H9 (cell line): ENCODE results near the gene LINC01488. TPM values are rescaled to one million over a fixed set of nuclear protein-coding genes. Genes with fewer than 3 reads are reported as not detected.
A peak's percentile ranks its signal among the peaks of the same experiment; 100 is the strongest.

ENCODE experiments used
- DNase-seq: peaks from one replicate; pipeline ENCODE4 v3.0.0-alpha.2; 2017
- H2AFZ ChIP-seq: one replicate; pipeline ENCODE4 v1.6.1; 2013; ENCODE audit warnings: mild to moderate bottlenecking, low read length, control low read depth, moderate library complexity
- H2AK5ac ChIP-seq: 2 replicates; pipeline ENCODE4 v1.6.1; 2013; ENCODE audit warnings: low read length, control low read depth, mixed read lengths; ENCODE audit not compliant: insufficient read length
- H2BK120ac ChIP-seq: one replicate; pipeline ENCODE4 v1.6.1; 2013; ENCODE audit warnings: low read depth, mild to moderate bottlenecking, low read length, control low read depth, inconsistent platforms; ENCODE audit not compliant: poor library complexity, severe bottlenecking
- H2BK12ac ChIP-seq: 2 replicates; pipeline ENCODE4 v1.6.1; 2013; ENCODE audit warnings: low read length, control low read depth, mixed read lengths, low read depth; ENCODE audit not compliant: insufficient read length
- H2BK15ac ChIP-seq: 2 replicates; pipeline ENCODE4 v1.6.1; 2013; ENCODE audit warnings: low read depth, low read length, control low read depth
- H2BK20ac ChIP-seq: one replicate; pipeline ENCODE4 v1.6.1; 2013; ENCODE audit warnings: low read depth, mild to moderate bottlenecking, low read length, control low read depth, inconsistent platforms; ENCODE audit not compliant: poor library complexity, severe bottlenecking
- H2BK5ac ChIP-seq: 2 replicates; pipeline ENCODE4 v1.6.1; 2013; ENCODE audit warnings: low read length, control low read depth, mixed read lengths; ENCODE audit not compliant: insufficient read length
- H3K14ac ChIP-seq: 2 replicates; pipeline ENCODE4 v1.6.1; 2013; ENCODE audit warnings: low read length, control low read depth; ENCODE audit not compliant: insufficient read depth
- H3K18ac ChIP-seq: 2 replicates; pipeline ENCODE4 v1.6.1; 2013; ENCODE audit warnings: low read depth, mild to moderate bottlenecking, mixed read lengths, low read length, control low read depth; ENCODE audit not compliant: insufficient read length
- H3K23ac ChIP-seq: 2 replicates; pipeline ENCODE4 v1.6.1; 2013; ENCODE audit warnings: low read length, control low read depth, mixed read lengths, low read depth; ENCODE audit not compliant: insufficient read length
- H3K23me2 ChIP-seq: 2 replicates; pipeline ENCODE4 v1.6.1; 2013; ENCODE audit warnings: low read depth, mild to moderate bottlenecking, mixed read lengths, low read length, control low read depth; ENCODE audit not compliant: insufficient read length, poor library complexity, severe bottlenecking
- H3K27ac ChIP-seq: 2 replicates; pipeline ENCODE4 v1.5.1; 2013; ENCODE audit warnings: low read length, control low read depth, mixed read lengths, low read depth; ENCODE audit not compliant: insufficient read length
- H3K27me3 ChIP-seq: 2 replicates; pipeline ENCODE4 v1.6.1; 2013; ENCODE audit warnings: low read length, control low read depth, inconsistent platforms; ENCODE audit not compliant: insufficient read depth
- H3K4ac ChIP-seq: 2 replicates; pipeline ENCODE4 v1.6.1; 2013; ENCODE audit warnings: low read depth, mild to moderate bottlenecking, control low read depth, inconsistent platforms, low read length, moderate library complexity
- H3K4me1 ChIP-seq: 2 replicates; pipeline ENCODE4 v1.6.1; 2013; ENCODE audit warnings: low read length, control low read depth, inconsistent platforms; ENCODE audit not compliant: insufficient read depth
- H3K4me2 ChIP-seq: 2 replicates; pipeline ENCODE4 v1.6.1; 2013; ENCODE audit warnings: low read length, control low read depth, mixed read lengths; ENCODE audit not compliant: insufficient read length, insufficient read depth
- H3K56ac ChIP-seq: 2 replicates; pipeline ENCODE4 v1.6.1; 2013; ENCODE audit warnings: low read depth, mild to moderate bottlenecking, mixed read lengths, low read length, control low read depth; ENCODE audit not compliant: insufficient read length
- H3K79me1 ChIP-seq: 2 replicates; pipeline ENCODE4 v1.6.1; 2013; ENCODE audit warnings: low read depth, mild to moderate bottlenecking, moderate library complexity, low read length, control low read depth, inconsistent platforms; ENCODE audit not compliant: insufficient read depth, poor library complexity, severe bottlenecking
- H3K79me2 ChIP-seq: 2 replicates; pipeline ENCODE4 v1.6.1; 2013; ENCODE audit warnings: low read length, control low read depth, inconsistent platforms; ENCODE audit not compliant: insufficient read depth
- H3K9ac ChIP-seq: 2 replicates; pipeline ENCODE4 v1.6.1; 2013; ENCODE audit warnings: low read length, control low read depth, mixed read lengths; ENCODE audit not compliant: insufficient read length; ENCODE audit errors: extremely low read depth
- H3K9me3 ChIP-seq: one replicate; pipeline ENCODE4 v1.6.1; 2013; ENCODE audit warnings: low read depth, low read length, inconsistent platforms; ENCODE audit not compliant: control insufficient read depth
- H3T11ph ChIP-seq: one replicate; pipeline ENCODE4 v1.6.1; 2013; ENCODE audit warnings: mild to moderate bottlenecking, low read length, control low read depth, inconsistent platforms
- H4K20me1 ChIP-seq: one replicate; pipeline ENCODE4 v1.6.1; 2013; ENCODE audit not compliant: control insufficient read depth, insufficient read length, insufficient read depth
- H4K5ac ChIP-seq: 2 replicates; pipeline ENCODE4 v1.6.1; 2013; ENCODE audit warnings: low read depth, mild to moderate bottlenecking, mixed read lengths, low read length, control low read depth; ENCODE audit not compliant: insufficient read length
- H4K8ac ChIP-seq: replicated peaks from 2 replicates; pipeline ENCODE4 v1.6.1; 2013; ENCODE audit warnings: low read length, control low read depth, mixed read lengths, low read depth; ENCODE audit not compliant: insufficient read length
- H4K91ac ChIP-seq: 2 replicates; pipeline ENCODE4 v1.6.1; 2013; ENCODE audit warnings: low read depth, mild to moderate bottlenecking, moderate library complexity, mixed read lengths, low read length, control low read depth; ENCODE audit not compliant: insufficient read length
- H3K27ac Mint-ChIP-seq, 3 experiments: 2 replicates in 2 of 3; 3 replicates in 1 of 3; pipeline ENCODE4 v1.8.0; 2020 to 2021; ENCODE audit warnings: mixed read lengths in 3 of 3, mild to moderate bottlenecking in 1 of 3, moderate library complexity in 1 of 3
- H3K27me3 Mint-ChIP-seq: 2 replicates; pipeline ENCODE4 v1.8.0; 2021; ENCODE audit warnings: low read depth, mild to moderate bottlenecking, moderate library complexity, mixed read lengths
- H3K36me3 Mint-ChIP-seq, 3 experiments: 2 replicates in 2 of 3; 3 replicates in 1 of 3; pipeline ENCODE4 v1.8.0; 2020 to 2021; ENCODE audit warnings: low read depth in 3 of 3, mixed read lengths in 3 of 3; ENCODE audit not compliant: insufficient read depth in 1 of 3
- H3K4me1 Mint-ChIP-seq, 2 experiments: 2 replicates each; pipeline ENCODE4 v1.8.0; 2020; ENCODE audit warnings: mixed read lengths in 2 of 2
- H3K4me3 Mint-ChIP-seq, 2 experiments: 2 replicates in 1 of 2; 3 replicates in 1 of 2; pipeline ENCODE4 v1.8.0; 2020 to 2021; ENCODE audit warnings: mild to moderate bottlenecking in 2 of 2, mixed read lengths in 2 of 2, moderate library complexity in 1 of 2
- H3K9me3 Mint-ChIP-seq, 2 experiments: 2 replicates in 1 of 2; 3 replicates in 1 of 2; pipeline ENCODE4 v1.8.0; 2020; ENCODE audit warnings: mild to moderate bottlenecking in 2 of 2, mixed read lengths in 2 of 2, moderate library complexity in 1 of 2
- WGBS: extraction: QIAGEN DNeasy Blood & Tissue Kit; methylation state at CpG from one replicate; pipeline ENCODE4 v1.1.7; 2013; ENCODE audit warnings: missing lambda C conversion rate, low lambda C conversion rate, mixed read lengths; ENCODE audit not compliant: insufficient read length; ENCODE audit errors: extremely low coverage; 5-methylcytosine and 5-hydroxymethylcytosine counted together
- total RNA-seq: library from RNA; stranded (reverse); gene quantifications from 2 replicates; pipeline ENCODE4 v1.2.1, GENCODE V29; 2021
- TF ChIP-seq, protein P1 (sequence below): fragments of 200-600 bp; sonication (generic); conservative IDR thresholded peaks from 3 replicates; pipeline ENCODE4 v1.8.0; 2021; ENCODE audit warnings: antibody characterized with exemption, mild to moderate bottlenecking

The LINC01488 gene
- total RNA-seq, 1 experiment from 2014 or later: not detected

- peak overlapping the region; percentile 44 for H3K18ac ChIP-seq
- Mint-ChIP-seq H3K27ac (peak overlapping the region in 2 of 3 experiments; percentile 85 to 87; a peak in 4 of 7 replicates), H3K4me1 (peaks cover 44 to 49% of the 10 kb centered on the region in 2 experiments), H3K9me3 (peaks cover 0 to 3% of the 10 kb centered on the region in 2 experiments; a peak in 1 of 5 replicates), H3K36me3 (no peaks in the 10 kb centered on the region; a peak in 1 of 7 replicates), H3K4me3 (no peak overlapping the region; a peak in 1 of 5 replicates), H3K27me3 (peaks cover 14% of the 10 kb centered on the region)
- TF ChIP-seq, protein P1, sequence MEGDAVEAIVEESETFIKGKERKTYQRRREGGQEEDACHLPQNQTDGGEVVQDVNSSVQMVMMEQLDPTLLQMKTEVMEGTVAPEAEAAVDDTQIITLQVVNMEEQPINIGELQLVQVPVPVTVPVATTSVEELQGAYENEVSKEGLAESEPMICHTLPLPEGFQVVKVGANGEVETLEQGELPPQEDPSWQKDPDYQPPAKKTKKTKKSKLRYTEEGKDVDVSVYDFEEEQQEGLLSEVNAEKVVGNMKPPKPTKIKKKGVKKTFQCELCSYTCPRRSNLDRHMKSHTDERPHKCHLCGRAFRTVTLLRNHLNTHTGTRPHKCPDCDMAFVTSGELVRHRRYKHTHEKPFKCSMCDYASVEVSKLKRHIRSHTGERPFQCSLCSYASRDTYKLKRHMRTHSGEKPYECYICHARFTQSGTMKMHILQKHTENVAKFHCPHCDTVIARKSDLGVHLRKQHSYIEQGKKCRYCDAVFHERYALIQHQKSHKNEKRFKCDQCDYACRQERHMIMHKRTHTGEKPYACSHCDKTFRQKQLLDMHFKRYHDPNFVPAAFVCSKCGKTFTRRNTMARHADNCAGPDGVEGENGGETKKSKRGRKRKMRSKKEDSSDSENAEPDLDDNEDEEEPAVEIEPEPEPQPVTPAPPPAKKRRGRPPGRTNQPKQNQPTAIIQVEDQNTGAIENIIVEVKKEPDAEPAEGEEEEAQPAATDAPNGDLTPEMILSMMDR: no peak
- no peak overlapping the region for H3K4me2 ChIP-seq
- no peak overlapping the region for H3K23ac ChIP-seq
- H2BK120ac ChIP-seq: no peak overlapping the region
- no peak overlapping the region for H4K91ac ChIP-seq
- no peak overlapping the region for H2BK20ac ChIP-seq
- H3K4ac ChIP-seq: no peak overlapping the region
- no peaks in the 10 kb centered on the region for H3K23me2 ChIP-seq
- no peak overlapping the region for H2BK15ac ChIP-seq
- no peak overlapping the region for H2BK5ac ChIP-seq
- no peaks in the 10 kb centered on the region for H3K79me2 ChIP-seq
- WGBS: no CpG with 5 or more reads among the region's 10 CpGs
- H2AFZ ChIP-seq: no peak overlapping the region
- no peak overlapping the region for H3K56ac ChIP-seq
- H3K4me1 ChIP-seq: peaks cover 7% of the 10 kb centered on the region; the same call in 1 of the 2 replicates
- H3K9ac ChIP-seq: no peak overlapping the region
- H4K5ac ChIP-seq: no peak overlapping the region
- no peaks in the 10 kb centered on the region for H3K27me3 ChIP-seq
- no peak overlapping the region for H2BK12ac ChIP-seq
- peaks cover 4% of the 10 kb centered on the region for H4K20me1 ChIP-seq
- H3K27ac ChIP-seq: no peak overlapping the region
- H2AK5ac ChIP-seq: no peak overlapping the region
- no peaks in the 10 kb centered on the region for H3K9me3 ChIP-seq
- no peak overlapping the region for H3T11ph ChIP-seq
- no peaks in the 10 kb centered on the region for H3K79me1 ChIP-seq
- peak overlapping the region; percentile 16; the same call in 1 of the 2 replicates for H3K14ac ChIP-seq
- no peak overlapping the region for H4K8ac ChIP-seq
- peak; percentile 66 for DNase-seq
These were observed 38.7 kb upstream of the LINC01488 start for GRCh38 chr11:69442807-69443137.
